ENCODE data around the gene UBXN11.

UBXN11 gene

DNA sequence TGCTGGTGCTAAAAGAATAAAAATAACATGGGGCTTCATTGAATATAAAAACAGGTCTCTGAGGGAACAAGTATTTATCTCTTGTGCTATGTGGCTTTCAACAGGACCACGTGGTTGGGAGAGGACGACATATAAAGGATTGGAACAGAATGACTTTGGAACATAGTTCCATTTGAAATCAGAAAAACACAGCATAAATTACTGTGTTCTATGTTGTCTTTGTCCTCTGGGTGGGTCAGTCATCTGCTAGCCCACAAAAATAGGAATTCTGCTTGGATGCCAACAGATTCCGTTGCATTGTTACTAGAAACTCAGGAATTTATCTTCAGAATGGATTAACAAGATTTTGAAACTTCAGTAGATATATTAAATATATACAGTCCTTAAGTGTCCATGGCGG, 66.5 kb downstream of the UBXN11 start:
- Histone ChIP-seq H2BK120ac (ENCODE audit: low read depth, low read length) (no peak overlapping the region), H3K18ac (ENCODE audit: low read length) (no peak overlapping the region), H3K14ac (ENCODE audit: low read length) (no peak overlapping the region), H3K23ac (ENCODE audit: low read depth, low read length, poor library complexity) (no peak overlapping the region), H3K4me3 (ENCODE audit: low read length in 2 of 2) (no peak overlapping the region), H3K4me1 (ENCODE audit: control insufficient read depth in 2 of 2, insufficient read depth in 1 of 2, low read depth in 1 of 2, low read length in 2 of 2) (peaks cover 0 to 6% of the 10 kb centered on the region in 2 donors), H3K9ac (ENCODE audit: low read depth, low read length, poor library complexity) (no peak overlapping the region), H3K4me2 (ENCODE audit: insufficient read depth, low read length, poor library complexity, severe bottlenecking) (no peak overlapping the region), H3K36me3 (replicated peaks in 1 of 2; ENCODE audit: control insufficient read depth in 2 of 2, insufficient read depth in 2 of 2, low read length in 2 of 2) (peaks cover 10 to 69% of the 10 kb centered on the region in 2 donors), H2AFZ (ENCODE audit: low read length) (no peak overlapping the region), H2AK5ac (ENCODE audit: low read depth, low read length) (no peak overlapping the region), H4K8ac (ENCODE audit: low read depth, low read length) (no peak overlapping the region), H3K27me3 (ENCODE audit: control insufficient read depth in 3 of 3, insufficient read depth in 3 of 3, low read depth in 1 of 3, low read length in 3 of 3) (no peaks in the 10 kb centered on the region), H3K79me1 (ENCODE audit: low read depth, low read length) (peaks cover 6% of the 10 kb centered on the region), H4K91ac (ENCODE audit: low read depth, low read length, poor library complexity) (no peak overlapping the region), H2BK15ac (ENCODE audit: low read length) (no peak overlapping the region), H3K4ac (ENCODE audit: low read length) (no peak overlapping the region), H2BK5ac (ENCODE audit: low read length) (no peak overlapping the region), H2BK12ac (ENCODE audit: low read length) (no peak overlapping the region), H3K9me3 (replicated peaks in 1 of 2; ENCODE audit: control insufficient read depth in 2 of 2, insufficient read depth in 1 of 2, low read depth in 1 of 2, low read length in 2 of 2) (peaks cover 0 to 6% of the 10 kb centered on the region in 2 donors), H3K27ac (replicated peaks; ENCODE audit: low read length) (no peak overlapping the region)
- no CpG with 5 or more reads among the region's 4 CpGs for WGBS, 2 donors (ENCODE audit: extremely low coverage in 2 of 2, insufficient read length in 2 of 2, insufficient replicate concordance in 1 of 2)
- no peak for DNase-seq (ENCODE audit: low spot score)

DNA sequence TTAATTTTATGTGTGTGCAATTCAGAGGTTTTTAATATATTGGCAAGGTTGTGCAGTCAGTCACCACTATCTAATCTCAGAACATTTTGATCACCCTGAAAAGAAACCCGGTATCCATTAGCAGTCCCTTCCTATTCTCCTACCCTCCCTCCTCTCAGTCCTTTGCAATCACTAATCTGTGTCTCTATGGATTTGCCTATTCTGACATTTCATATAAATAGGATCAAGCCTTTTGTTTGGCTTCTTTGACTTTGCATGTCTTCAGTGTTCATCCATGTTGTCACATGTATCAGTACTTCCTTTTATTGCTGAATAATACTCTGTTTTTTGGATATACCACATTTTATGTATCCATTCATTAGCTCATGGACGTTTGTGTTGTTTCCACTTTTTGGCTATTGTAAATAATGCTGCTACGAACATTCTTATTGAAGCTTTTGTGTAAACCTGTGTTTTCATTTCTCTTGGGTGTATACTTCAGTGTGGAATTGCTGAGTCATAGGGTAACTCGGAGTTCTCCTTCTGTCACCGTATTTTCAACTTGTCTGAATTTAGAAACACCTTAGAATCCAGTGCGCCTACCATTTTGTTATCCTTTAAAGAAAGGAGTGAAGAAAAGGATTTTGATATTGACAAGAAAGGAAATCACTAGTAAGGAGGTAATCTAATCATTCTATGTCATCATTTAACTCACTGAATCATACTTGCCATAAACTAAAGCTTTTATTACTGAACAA, 69.0 kb downstream of the UBXN11 start:
- Histone ChIP-seq H3K9ac (ENCODE audit: low read depth, low read length, poor library complexity) (no peak overlapping the region), H3K36me3 (replicated peaks in 1 of 2; ENCODE audit: control insufficient read depth in 2 of 2, insufficient read depth in 2 of 2, low read length in 2 of 2) (peaks cover 0 to 44% of the 10 kb centered on the region in 2 donors), H3K4me1 (ENCODE audit: control insufficient read depth in 2 of 2, insufficient read depth in 1 of 2, low read depth in 1 of 2, low read length in 2 of 2) (peaks cover 3 to 6% of the 10 kb centered on the region in 2 donors), H4K91ac (ENCODE audit: low read depth, low read length, poor library complexity) (no peak overlapping the region), H3K79me1 (ENCODE audit: low read depth, low read length) (peaks cover 6% of the 10 kb centered on the region), H3K14ac (ENCODE audit: low read length) (no peak overlapping the region), H3K27me3 (ENCODE audit: control insufficient read depth in 3 of 3, insufficient read depth in 3 of 3, low read depth in 1 of 3, low read length in 3 of 3) (no peaks in the 10 kb centered on the region), H2AK5ac (ENCODE audit: low read depth, low read length) (no peak overlapping the region), H3K23ac (ENCODE audit: low read depth, low read length, poor library complexity) (no peak overlapping the region), H2BK120ac (ENCODE audit: low read depth, low read length) (no peak overlapping the region), H2AFZ (ENCODE audit: low read length) (no peak overlapping the region), H3K9me3 (replicated peaks in 1 of 2; ENCODE audit: control insufficient read depth in 2 of 2, insufficient read depth in 1 of 2, low read depth in 1 of 2, low read length in 2 of 2) (peaks cover 0 to 6% of the 10 kb centered on the region in 2 donors), H3K4ac (ENCODE audit: low read length) (no peak overlapping the region), H3K18ac (ENCODE audit: low read length) (no peak overlapping the region), H2BK5ac (ENCODE audit: low read length) (no peak overlapping the region), H3K4me2 (ENCODE audit: insufficient read depth, low read length, poor library complexity, severe bottlenecking) (no peak overlapping the region), H2BK15ac (ENCODE audit: low read length) (no peak overlapping the region), H3K4me3 (ENCODE audit: low read length in 2 of 2) (no peak overlapping the region), H2BK12ac (ENCODE audit: low read length) (no peak overlapping the region), H4K8ac (ENCODE audit: low read depth, low read length) (no peak overlapping the region), H3K27ac (replicated peaks; ENCODE audit: low read length) (no peak overlapping the region)
- DNase-seq (ENCODE audit: low spot score), result no peak
- WGBS, 2 donors (ENCODE audit: extremely low coverage in 2 of 2, insufficient read length in 2 of 2, insufficient replicate concordance in 1 of 2), result no CpG with 5 or more reads among the region's 6 CpGs

DNA sequence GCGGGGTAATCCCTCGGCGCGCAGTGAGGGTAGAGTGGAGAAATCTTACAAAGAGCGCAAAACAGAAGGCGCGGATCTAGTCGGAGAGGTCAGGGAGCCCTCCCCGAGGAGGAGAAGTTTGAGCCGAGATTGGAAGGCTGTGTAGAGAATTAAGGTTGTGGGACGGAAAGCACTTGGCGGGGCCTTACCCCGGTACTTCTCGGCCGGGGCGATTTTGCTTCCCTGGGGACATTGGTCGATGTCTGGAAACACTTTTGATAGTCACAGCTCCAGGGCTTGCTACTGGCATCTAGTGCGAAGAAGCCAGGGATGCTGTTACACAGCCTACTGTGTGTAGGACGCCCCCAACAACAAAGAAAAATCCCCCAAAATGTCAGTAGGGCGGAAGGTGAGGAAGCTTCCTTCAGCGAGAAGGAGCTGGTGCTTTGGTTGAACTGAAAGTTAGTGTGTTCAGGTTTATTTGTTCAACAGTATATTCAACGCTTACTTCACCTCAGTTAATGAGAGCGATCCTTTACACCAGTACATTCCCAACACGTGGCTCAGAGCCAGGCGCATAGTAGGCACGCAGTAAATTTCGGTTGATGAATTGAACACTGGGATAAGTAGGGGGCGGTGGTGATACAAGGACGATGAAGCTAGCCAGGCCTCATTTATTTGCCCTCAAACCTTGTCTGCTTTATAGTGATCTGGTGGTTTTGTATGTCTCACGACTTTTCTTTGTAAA, 71.6 kb downstream of the UBXN11 start:
- Histone ChIP-seq H3K36me3 (replicated peaks in 1 of 2; ENCODE audit: control insufficient read depth in 2 of 2, insufficient read depth in 2 of 2, low read length in 2 of 2) (peaks cover 0 to 29% of the 10 kb centered on the region in 2 donors), H3K27me3 (ENCODE audit: control insufficient read depth in 3 of 3, insufficient read depth in 3 of 3, low read depth in 1 of 3, low read length in 3 of 3) (no peaks in the 10 kb centered on the region), H4K91ac (ENCODE audit: low read depth, low read length, poor library complexity) (no peak overlapping the region), H3K18ac (ENCODE audit: low read length) (peak overlapping the region; percentile 96), H3K4me1 (ENCODE audit: control insufficient read depth in 2 of 2, insufficient read depth in 1 of 2, low read depth in 1 of 2, low read length in 2 of 2) (peaks cover 3 to 6% of the 10 kb centered on the region in 2 donors), H2AK5ac (ENCODE audit: low read depth, low read length) (no peak overlapping the region), H2AFZ (ENCODE audit: low read length) (peak overlapping the region; percentile 91), H3K9ac (ENCODE audit: low read depth, low read length, poor library complexity) (peak overlapping the region; percentile 99), H3K9me3 (replicated peaks in 1 of 2; ENCODE audit: control insufficient read depth in 2 of 2, insufficient read depth in 1 of 2, low read depth in 1 of 2, low read length in 2 of 2) (peaks cover 0 to 6% of the 10 kb centered on the region in 2 donors), H2BK120ac (ENCODE audit: low read depth, low read length) (no peak overlapping the region), H3K4me2 (ENCODE audit: insufficient read depth, low read length, poor library complexity, severe bottlenecking) (peak overlapping the region; percentile 78), H4K8ac (ENCODE audit: low read depth, low read length) (no peak overlapping the region), H3K14ac (ENCODE audit: low read length) (peak overlapping the region; percentile 60), H3K79me1 (ENCODE audit: low read depth, low read length) (peaks cover 6% of the 10 kb centered on the region), H2BK15ac (ENCODE audit: low read length) (peak overlapping the region; percentile 11), H3K4me3 (ENCODE audit: low read length in 2 of 2) (peak overlapping the region; percentile 76 to 84), H2BK12ac (ENCODE audit: low read length) (no peak overlapping the region), H3K23ac (ENCODE audit: low read depth, low read length, poor library complexity) (peak overlapping the region; percentile 95), H3K4ac (ENCODE audit: low read length) (no peak overlapping the region), H3K27ac (replicated peaks; ENCODE audit: low read length) (peak overlapping the region; percentile 75), H2BK5ac (ENCODE audit: low read length) (no peak overlapping the region)
- WGBS, 2 donors (ENCODE audit: extremely low coverage in 2 of 2, insufficient read length in 2 of 2, insufficient replicate concordance in 1 of 2), result no CpG with 5 or more reads among the region's 30 CpGs
- DNase-seq (ENCODE audit: low spot score), result no peak
